SW 1271 (cell line): ENCODE measurements around the gene ETNK1.
A peak's percentile ranks its signal among the peaks of the same experiment; 100 is the strongest.
"Not testable (repeated sequence)": the region's sequence is repeated elsewhere in the genome, so short reads cannot be mapped to it uniquely, and the experiment has no call there.

Experiments used
- DNase-seq, 2 experiments: peaks; one replicate each; lab custom pipeline; 2025; lab: John Stamatoyannopoulos, UW

Gene ETNK1

GRCh38 chr12:22689876-22690275 lies 64.9 kb downstream of the ETNK1 start:
- no peak for DNase-seq

GRCh38 chr12:22691319-22691718 lies 66.3 kb downstream of the ETNK1 start:
- DNase-seq = no peak

- not testable (repeated sequence) for DNase-seq
Measured at GRCh38 chr12:22692467-22692866, 67.5 kb downstream of the ETNK1 start.

- no peak for DNase-seq
Measured at GRCh38 chr12:22692964-22693555, 68.1 kb downstream of the ETNK1 start.

GRCh38 chr12:22698576-22698975 lies 73.6 kb downstream of the ETNK1 start:
- DNase-seq = no peak

DNA sequence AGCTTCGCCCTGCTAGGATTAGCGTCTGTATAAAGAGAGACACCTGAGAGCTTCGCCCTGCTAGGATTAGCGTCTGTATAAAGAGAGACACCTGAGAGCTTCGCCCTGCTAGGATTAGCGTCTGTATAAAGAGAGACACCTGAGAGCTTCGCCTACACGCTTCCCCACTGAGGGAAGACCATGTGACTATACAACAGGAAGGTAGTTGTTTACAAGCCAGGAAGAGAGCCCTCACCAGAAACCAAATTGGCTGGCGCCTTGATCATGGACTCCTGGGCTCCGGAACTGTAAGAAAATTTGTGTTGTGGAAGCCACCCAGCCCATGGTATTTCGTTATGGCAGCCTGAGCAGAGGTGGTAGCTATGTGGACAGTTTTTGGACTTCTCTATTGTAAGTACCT lies 74.7 kb downstream of the ETNK1 start:
- DNase-seq = not testable (repeated sequence)

GRCh38 chr12:22700106-22700505 lies 75.1 kb downstream of the ETNK1 start:
- no peak for DNase-seq

- not testable (repeated sequence) for DNase-seq
Measured at GRCh38 chr12:22701216-22701809, 76.3 kb downstream of the ETNK1 start.

GRCh38 chr12:22702690-22703089 lies 77.7 kb downstream of the ETNK1 start:
- DNase-seq = no peak

- DNase-seq = peak in 1 of 2 experiments; percentile 46
Measured at GRCh38 chr12:22709292-22709691, 84.3 kb downstream of the ETNK1 start.

GRCh38 chr12:22712083-22712482 lies 87.1 kb downstream of the ETNK1 start:
- no peak for DNase-seq

DNA sequence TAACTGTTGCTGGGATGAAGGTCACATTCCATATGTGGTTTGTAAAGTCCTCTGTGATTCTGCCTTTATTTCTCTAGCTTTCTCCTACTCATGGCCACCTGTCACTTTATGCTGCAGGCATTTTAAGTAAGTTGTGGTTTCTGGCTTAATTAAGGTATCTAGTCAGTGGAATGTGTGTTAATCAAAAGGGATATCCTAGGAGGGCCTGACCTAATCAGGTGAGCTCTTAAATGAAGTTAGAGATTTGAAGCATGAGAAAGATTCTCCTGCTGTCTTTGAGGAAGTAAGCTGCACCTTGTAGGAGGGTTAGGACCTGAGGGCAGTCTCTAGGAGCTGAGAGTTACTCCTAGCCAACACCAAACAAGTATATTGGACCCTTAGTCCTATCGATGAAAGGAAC lies 90.3 kb downstream of the ETNK1 start:
- DNase-seq = no peak

DNA sequence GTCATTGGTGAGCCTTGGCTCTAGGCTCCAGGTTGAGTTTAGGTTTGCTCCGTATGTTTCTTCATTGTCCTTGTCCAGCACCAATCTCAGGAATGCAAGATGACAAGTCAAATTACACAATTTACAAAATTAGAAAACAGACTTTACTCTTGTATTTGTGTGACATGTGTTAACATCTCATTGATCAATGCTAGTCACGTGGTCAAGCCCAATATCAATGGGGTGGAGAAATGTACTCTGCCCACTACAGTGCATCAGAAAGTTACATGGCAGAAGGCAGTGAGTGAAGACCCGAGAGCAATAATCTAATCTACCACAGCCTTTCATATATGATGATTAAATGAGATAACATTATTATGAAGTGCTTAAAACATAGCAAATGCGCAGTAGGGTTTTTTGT lies 94.8 kb downstream of the ETNK1 start:
- no peak for DNase-seq

DNA sequence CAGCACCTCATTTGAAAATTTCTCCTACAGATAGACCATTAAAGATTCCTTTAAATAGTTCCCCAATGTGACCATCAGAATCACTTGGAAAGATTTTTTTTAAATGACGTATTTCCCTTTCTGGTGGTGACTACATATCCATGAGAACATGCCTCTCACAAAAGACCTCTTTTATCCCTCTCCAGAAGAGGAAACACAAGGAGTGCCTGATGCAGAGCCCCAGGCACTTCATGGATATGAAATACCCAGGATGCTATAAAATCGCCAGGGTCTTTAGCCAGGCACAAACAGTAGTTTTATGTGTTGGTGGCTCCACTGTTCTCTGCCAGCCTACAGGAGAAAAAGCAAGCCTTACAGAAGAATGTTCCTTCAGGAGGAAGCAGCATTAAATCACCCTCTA lies 97.1 kb downstream of the ETNK1 start:
- DNase-seq = no peak

DNA sequence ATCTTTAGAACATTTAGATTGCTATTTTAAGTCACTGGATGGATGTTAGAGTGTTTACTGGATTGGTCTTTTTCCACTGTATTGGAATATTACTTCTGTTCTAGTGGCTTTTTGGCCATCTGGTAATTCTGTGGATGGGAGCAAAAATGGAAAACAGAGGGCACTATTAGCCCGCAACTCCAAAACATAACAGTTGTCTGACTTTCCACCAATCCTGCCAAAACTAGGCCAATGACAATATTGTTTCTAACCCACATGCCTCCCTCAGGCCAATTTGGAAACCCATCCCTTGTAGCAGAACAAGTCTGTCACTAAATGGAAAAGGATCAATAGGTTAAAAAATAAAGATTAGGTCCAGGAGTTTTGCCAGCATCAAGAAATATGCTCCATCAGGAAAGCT lies 97.8 kb downstream of the ETNK1 start:
- no peak for DNase-seq

DNA sequence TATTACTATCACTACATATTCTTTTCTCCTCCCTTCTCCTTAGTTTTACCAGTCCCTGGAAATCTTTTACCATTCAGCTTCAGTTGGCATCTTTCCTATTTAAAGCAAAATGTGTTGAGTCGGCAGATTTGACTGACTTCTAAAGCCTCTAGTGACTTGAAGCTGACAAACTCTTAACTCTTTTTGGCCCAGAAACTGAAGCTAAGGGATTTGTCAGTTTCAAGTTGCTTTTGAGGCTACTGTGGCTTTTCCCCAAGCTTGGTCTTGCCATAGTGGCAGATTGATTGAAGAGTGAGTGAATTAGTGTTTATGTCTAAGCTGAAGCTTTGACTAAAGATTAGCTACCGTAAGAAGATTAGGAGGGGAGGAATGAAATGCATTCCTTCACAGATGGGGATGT lies 104.0 kb downstream of the ETNK1 start:
- no peak for DNase-seq

- DNase-seq = no peak
Measured at GRCh38 chr12:22729431-22729956, 104.5 kb downstream of the ETNK1 start.

DNA sequence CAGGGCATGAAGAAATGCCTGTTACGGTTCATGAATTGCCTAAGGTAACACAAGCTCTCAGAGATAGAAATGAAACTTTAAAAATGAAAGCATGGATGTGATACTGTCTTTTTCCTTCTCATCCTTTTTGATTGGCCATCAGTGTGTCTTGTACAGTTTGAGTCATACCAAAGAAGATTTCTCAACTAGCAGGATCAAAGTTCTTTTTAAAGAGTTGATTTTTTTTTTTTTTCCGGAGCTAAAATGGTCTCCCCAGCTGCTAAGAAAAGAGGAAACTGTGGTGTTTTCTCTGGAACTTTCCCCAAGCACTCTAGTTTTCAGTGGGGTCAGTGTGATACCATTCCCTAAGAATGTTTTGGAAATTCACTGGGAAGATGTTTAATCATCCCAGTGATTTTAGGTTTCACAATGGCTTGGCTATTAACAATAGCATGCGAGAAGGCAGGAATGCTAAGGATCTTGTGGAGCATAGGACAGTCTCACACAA lies 105.0 kb downstream of the ETNK1 start:
- DNase-seq = no peak

DNA sequence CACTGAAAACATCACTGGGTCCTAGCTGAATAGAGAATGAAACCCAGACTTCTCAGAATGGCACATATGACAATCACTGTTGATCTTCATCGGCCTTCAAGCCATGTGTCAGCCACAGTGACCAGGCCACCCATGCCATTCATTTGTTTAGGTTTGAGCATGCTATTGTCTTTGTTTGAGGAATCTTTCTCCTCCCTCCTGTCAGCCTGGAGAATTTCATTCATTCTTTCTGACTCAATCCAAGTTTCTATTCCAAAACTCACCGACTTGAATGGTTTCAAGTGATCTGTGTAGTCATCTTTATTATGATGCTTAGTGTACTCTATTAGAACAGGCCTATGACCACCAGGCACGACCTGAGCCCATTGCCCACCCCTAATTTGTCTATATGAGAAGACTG lies 106.3 kb downstream of the ETNK1 start:
- no peak for DNase-seq

DNA sequence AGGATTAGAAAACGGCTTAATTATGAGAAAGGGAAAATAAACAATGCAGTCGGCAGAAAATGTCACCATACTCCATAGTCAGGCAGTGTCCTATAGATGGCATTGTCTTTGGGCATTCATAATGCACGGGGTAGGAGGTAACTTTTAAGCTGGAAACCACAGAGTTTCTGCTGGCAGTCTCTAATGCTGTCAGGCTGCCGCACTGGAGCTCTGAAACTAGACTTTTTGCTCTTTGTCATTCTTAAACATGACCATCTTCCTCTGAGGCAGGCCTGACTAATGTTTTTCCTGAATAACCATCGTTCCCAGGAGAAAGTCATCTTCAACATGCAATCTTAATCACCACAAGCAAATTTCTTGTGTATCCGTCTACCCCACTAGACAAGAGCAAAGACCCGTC lies 108.8 kb downstream of the ETNK1 start:
- DNase-seq = no peak

- DNase-seq = no peak
Measured at GRCh38 chr12:22738945-22739344, 114.0 kb downstream of the ETNK1 start.
